ENCODE results near the gene SCP2. TPM values are rescaled to one million over a fixed set of nuclear protein-coding genes. Genes with fewer than 3 reads are reported as not detected.

Gene SCP2
- total RNA-seq, 1 donor from 2014 or later, result 39.1 TPM

- H3K27me3 ChIP-seq (ENCODE audit: control insufficient read depth in 3 of 3, insufficient read depth in 3 of 3, low read length in 3 of 3), result no peaks in the 10 kb centered on the region
- no peak overlapping the region for H3K4me3 ChIP-seq (ENCODE audit: low read length in 3 of 3)
- H3K9ac ChIP-seq (ENCODE audit: low read depth in 1 of 3, low read length in 3 of 3), result no peak overlapping the region
- H3K9me3 ChIP-seq (ENCODE audit: control insufficient read depth in 3 of 3, low read length in 3 of 3), result no peaks in the 10 kb centered on the region
- no peak overlapping the region for H3K27ac ChIP-seq (ENCODE audit: low read depth, low read length)
- H3K4me1 ChIP-seq (ENCODE audit: control insufficient read depth in 3 of 3, insufficient read depth in 3 of 3, low read length in 3 of 3), result peaks cover 0 to 2% (median 0%) of the 10 kb centered on the region in 3 donors
- H3K36me3 ChIP-seq (ENCODE audit: control insufficient read depth in 3 of 3, insufficient read depth in 3 of 3, low read length in 3 of 3), result peaks cover 0 to 2% (median 0%) of the 10 kb centered on the region in 3 donors
These were observed 148.7 kb downstream of the SCP2 start for GRCh38 chr1:53075761-53076163.

DNA sequence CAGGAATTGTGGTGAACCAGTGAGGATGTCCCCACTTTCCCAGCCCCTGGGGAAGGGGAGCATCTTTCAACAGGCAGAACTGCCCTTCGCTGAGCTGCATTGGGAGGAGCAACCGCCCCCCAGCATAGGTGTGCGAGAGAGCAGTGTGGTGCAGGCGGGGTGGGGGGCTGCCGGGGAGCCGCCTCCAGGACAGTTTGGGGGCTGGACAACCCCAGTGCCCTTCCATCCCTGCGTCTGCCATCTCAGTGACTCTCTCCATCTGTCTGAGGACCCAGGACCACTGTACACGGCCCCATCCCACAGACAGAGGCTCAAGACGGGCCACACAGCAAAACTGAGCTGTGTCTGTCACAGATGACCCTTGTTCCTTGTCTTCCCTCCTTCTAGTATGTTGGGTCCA, 149.1 kb downstream of the SCP2 start:
- H3K27me3 ChIP-seq (ENCODE audit: control insufficient read depth in 3 of 3, insufficient read depth in 3 of 3, low read length in 3 of 3), result no peaks in the 10 kb centered on the region
- H3K9ac ChIP-seq (ENCODE audit: low read depth in 1 of 3, low read length in 3 of 3), result no peak overlapping the region
- no peak overlapping the region for H3K4me3 ChIP-seq (ENCODE audit: low read length in 3 of 3)
- H3K4me1 ChIP-seq (ENCODE audit: control insufficient read depth in 3 of 3, insufficient read depth in 3 of 3, low read length in 3 of 3), result peaks cover 0 to 2% (median 0%) of the 10 kb centered on the region in 3 donors
- peaks cover 0 to 2% (median under 1%) of the 10 kb centered on the region in 3 donors for H3K36me3 ChIP-seq (ENCODE audit: control insufficient read depth in 3 of 3, insufficient read depth in 3 of 3, low read length in 3 of 3)
- H3K9me3 ChIP-seq (ENCODE audit: control insufficient read depth in 3 of 3, low read length in 3 of 3), result no peaks in the 10 kb centered on the region
- H3K27ac ChIP-seq (ENCODE audit: low read depth, low read length), result no peak overlapping the region

GRCh38 chr1:53076721-53077598, 149.9 kb downstream of the SCP2 start:
- Histone ChIP-seq H3K36me3 (ENCODE audit: control insufficient read depth in 3 of 3, insufficient read depth in 3 of 3, low read length in 3 of 3) (peaks cover 0 to 2% (median 2%) of the 10 kb centered on the region in 3 donors), H3K9me3 (ENCODE audit: control insufficient read depth in 3 of 3, low read length in 3 of 3) (no peaks in the 10 kb centered on the region), H3K27me3 (ENCODE audit: control insufficient read depth in 3 of 3, insufficient read depth in 3 of 3, low read length in 3 of 3) (no peaks in the 10 kb centered on the region), H3K4me1 (ENCODE audit: control insufficient read depth in 3 of 3, insufficient read depth in 3 of 3, low read length in 3 of 3) (peaks cover 0 to 2% (median 0%) of the 10 kb centered on the region in 3 donors), H3K4me3 (ENCODE audit: low read length in 3 of 3) (no peak overlapping the region), H3K27ac (ENCODE audit: low read depth, low read length) (no peak overlapping the region), H3K9ac (ENCODE audit: low read depth in 1 of 3, low read length in 3 of 3) (no peak overlapping the region)

GRCh38 chr1:53077599-53077965, 150.5 kb downstream of the SCP2 start:
- Histone ChIP-seq H3K27ac (ENCODE audit: low read depth, low read length) (no peak overlapping the region), H3K36me3 (ENCODE audit: control insufficient read depth in 3 of 3, insufficient read depth in 3 of 3, low read length in 3 of 3) (peaks cover 2 to 5% (median 4%) of the 10 kb centered on the region in 3 donors), H3K27me3 (ENCODE audit: control insufficient read depth in 3 of 3, insufficient read depth in 3 of 3, low read length in 3 of 3) (no peaks in the 10 kb centered on the region), H3K9ac (ENCODE audit: low read depth in 1 of 3, low read length in 3 of 3) (no peak overlapping the region), H3K4me1 (ENCODE audit: control insufficient read depth in 3 of 3, insufficient read depth in 3 of 3, low read length in 3 of 3) (peaks cover 0 to 2% (median 0%) of the 10 kb centered on the region in 3 donors), H3K4me3 (ENCODE audit: low read length in 3 of 3) (no peak overlapping the region), H3K9me3 (ENCODE audit: control insufficient read depth in 3 of 3, low read length in 3 of 3) (no peaks in the 10 kb centered on the region)

DNA sequence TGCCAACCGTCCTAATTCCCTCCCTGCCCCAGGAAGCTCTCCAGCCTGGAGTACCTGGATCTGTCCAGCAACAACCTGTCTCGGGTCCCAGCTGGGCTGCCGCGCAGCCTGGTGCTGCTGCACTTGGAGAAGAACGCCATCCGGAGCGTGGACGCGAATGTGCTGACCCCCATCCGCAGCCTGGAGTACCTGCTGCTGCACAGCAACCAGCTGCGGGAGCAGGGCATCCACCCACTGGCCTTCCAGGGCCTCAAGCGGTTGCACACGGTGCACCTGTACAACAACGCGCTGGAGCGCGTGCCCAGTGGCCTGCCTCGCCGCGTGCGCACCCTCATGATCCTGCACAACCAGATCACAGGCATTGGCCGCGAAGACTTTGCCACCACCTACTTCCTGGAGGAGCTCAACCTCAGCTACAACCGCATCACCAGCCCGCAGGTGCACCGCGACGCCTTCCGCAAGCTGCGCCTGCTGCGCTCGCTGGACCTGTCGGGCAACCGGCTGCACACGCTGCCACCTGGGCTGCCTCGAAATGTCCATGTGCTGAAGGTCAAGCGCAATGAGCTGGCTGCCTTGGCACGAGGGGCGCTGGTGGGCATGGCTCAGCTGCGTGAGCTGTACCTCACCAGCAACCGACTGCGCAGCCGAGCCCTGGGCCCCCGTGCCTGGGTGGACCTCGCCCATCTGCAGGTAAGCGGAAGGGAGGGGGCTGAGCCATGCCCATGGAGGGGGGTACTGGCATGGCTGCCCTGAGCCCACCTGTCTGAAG, 151.4 kb downstream of the SCP2 start:
- Histone ChIP-seq H3K27me3 (ENCODE audit: control insufficient read depth in 3 of 3, insufficient read depth in 3 of 3, low read length in 3 of 3) (no peaks in the 10 kb centered on the region), H3K9me3 (ENCODE audit: control insufficient read depth in 3 of 3, low read length in 3 of 3) (no peaks in the 10 kb centered on the region), H3K4me1 (ENCODE audit: control insufficient read depth in 3 of 3, insufficient read depth in 3 of 3, low read length in 3 of 3) (peaks cover 0 to 8% (median 0%) of the 10 kb centered on the region in 3 donors), H3K4me3 (ENCODE audit: low read length in 3 of 3) (no peak overlapping the region), H3K27ac (ENCODE audit: low read depth, low read length) (no peak overlapping the region), H3K36me3 (ENCODE audit: control insufficient read depth in 3 of 3, insufficient read depth in 3 of 3, low read length in 3 of 3) (peaks cover 4 to 6% (median 6%) of the 10 kb centered on the region in 3 donors), H3K9ac (ENCODE audit: low read depth in 1 of 3, low read length in 3 of 3) (no peak overlapping the region)

- peaks cover 0 to 7% (median 0%) of the 10 kb centered on the region in 3 donors for H3K4me1 ChIP-seq (ENCODE audit: control insufficient read depth in 3 of 3, insufficient read depth in 3 of 3, low read length in 3 of 3)
- no peak overlapping the region for H3K27ac ChIP-seq (ENCODE audit: low read depth, low read length)
- H3K9me3 ChIP-seq (ENCODE audit: control insufficient read depth in 3 of 3, low read length in 3 of 3), result no peaks in the 10 kb centered on the region
- no peaks in the 10 kb centered on the region for H3K27me3 ChIP-seq (ENCODE audit: control insufficient read depth in 3 of 3, insufficient read depth in 3 of 3, low read length in 3 of 3)
- no peak overlapping the region for H3K4me3 ChIP-seq (ENCODE audit: low read length in 3 of 3)
- peaks cover 4 to 6% (median 6%) of the 10 kb centered on the region in 3 donors for H3K36me3 ChIP-seq (ENCODE audit: control insufficient read depth in 3 of 3, insufficient read depth in 3 of 3, low read length in 3 of 3)
- no peak overlapping the region for H3K9ac ChIP-seq (ENCODE audit: low read depth in 1 of 3, low read length in 3 of 3)
These were observed 152.2 kb downstream of the SCP2 start for GRCh38 chr1:53079251-53079650.

GRCh38 chr1:53080041-53080440, 153.0 kb downstream of the SCP2 start:
- H3K9ac ChIP-seq (ENCODE audit: low read depth in 1 of 3, low read length in 3 of 3), result no peak overlapping the region
- no peaks in the 10 kb centered on the region for H3K9me3 ChIP-seq (ENCODE audit: control insufficient read depth in 3 of 3, low read length in 3 of 3)
- H3K4me3 ChIP-seq (ENCODE audit: low read length in 3 of 3), result no peak overlapping the region
- no peaks in the 10 kb centered on the region for H3K27me3 ChIP-seq (ENCODE audit: control insufficient read depth in 3 of 3, insufficient read depth in 3 of 3, low read length in 3 of 3)
- no peak overlapping the region for H3K27ac ChIP-seq (ENCODE audit: low read depth, low read length)
- H3K4me1 ChIP-seq (ENCODE audit: control insufficient read depth in 3 of 3, insufficient read depth in 3 of 3, low read length in 3 of 3), result peaks cover 0 to 7% (median 0%) of the 10 kb centered on the region in 3 donors
- peaks cover 4 to 6% (median 6%) of the 10 kb centered on the region in 3 donors for H3K36me3 ChIP-seq (ENCODE audit: control insufficient read depth in 3 of 3, insufficient read depth in 3 of 3, low read length in 3 of 3)

DNA sequence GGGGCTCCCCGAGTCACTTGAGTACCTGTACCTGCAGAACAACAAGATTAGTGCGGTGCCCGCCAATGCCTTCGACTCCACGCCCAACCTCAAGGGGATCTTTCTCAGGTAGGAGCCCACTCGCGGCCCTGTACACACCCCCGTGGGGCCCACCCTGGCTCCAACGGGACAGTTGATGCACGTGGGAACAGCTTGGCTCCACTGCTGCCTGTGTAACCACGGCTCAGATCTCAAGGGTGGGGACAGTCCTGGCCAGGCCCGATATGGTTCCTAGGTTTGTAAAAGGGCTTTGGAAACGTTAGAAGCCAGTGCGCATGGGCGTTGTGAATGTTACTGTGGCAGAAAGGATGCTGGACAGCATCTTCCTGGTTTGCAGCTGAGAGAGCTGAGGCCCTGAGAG, 153.7 kb downstream of the SCP2 start:
- peaks cover 0 to 7% (median 0%) of the 10 kb centered on the region in 3 donors for H3K4me1 ChIP-seq (ENCODE audit: control insufficient read depth in 3 of 3, insufficient read depth in 3 of 3, low read length in 3 of 3)
- peaks cover 4 to 6% (median 6%) of the 10 kb centered on the region in 3 donors for H3K36me3 ChIP-seq (ENCODE audit: control insufficient read depth in 3 of 3, insufficient read depth in 3 of 3, low read length in 3 of 3)
- no peak overlapping the region for H3K4me3 ChIP-seq (ENCODE audit: low read length in 3 of 3)
- no peak overlapping the region for H3K9ac ChIP-seq (ENCODE audit: low read depth in 1 of 3, low read length in 3 of 3)
- H3K27ac ChIP-seq (ENCODE audit: low read depth, low read length), result no peak overlapping the region
- H3K27me3 ChIP-seq (ENCODE audit: control insufficient read depth in 3 of 3, insufficient read depth in 3 of 3, low read length in 3 of 3), result no peaks in the 10 kb centered on the region
- H3K9me3 ChIP-seq (ENCODE audit: control insufficient read depth in 3 of 3, low read length in 3 of 3), result no peaks in the 10 kb centered on the region

- H3K36me3 ChIP-seq (ENCODE audit: control insufficient read depth in 3 of 3, insufficient read depth in 3 of 3, low read length in 3 of 3), result peaks cover 4 to 6% (median 6%) of the 10 kb centered on the region in 3 donors
- H3K9me3 ChIP-seq (ENCODE audit: control insufficient read depth in 3 of 3, low read length in 3 of 3), result no peaks in the 10 kb centered on the region
- no peak overlapping the region for H3K27ac ChIP-seq (ENCODE audit: low read depth, low read length)
- H3K4me3 ChIP-seq (ENCODE audit: low read length in 3 of 3), result no peak overlapping the region
- no peaks in the 10 kb centered on the region for H3K27me3 ChIP-seq (ENCODE audit: control insufficient read depth in 3 of 3, insufficient read depth in 3 of 3, low read length in 3 of 3)
- peaks cover 0 to 7% (median under 1%) of the 10 kb centered on the region in 3 donors for H3K4me1 ChIP-seq (ENCODE audit: control insufficient read depth in 3 of 3, insufficient read depth in 3 of 3, low read length in 3 of 3)
- H3K9ac ChIP-seq (ENCODE audit: low read depth in 1 of 3, low read length in 3 of 3), result no peak overlapping the region
These were observed 154.4 kb downstream of the SCP2 start for GRCh38 chr1:53081384-53082066.
